Measurements from ENCODE around the gene TMEM272. TPM values are rescaled to one million over a fixed set of nuclear protein-coding genes. Genes with fewer than 3 reads are reported as not detected.

TMEM272 gene
- total and polyA plus RNA-seq, 8 donors = 0.13 to 0.42 (median 0.25) TPM; not detected in 1

- H3K27me3 ChIP-seq = peaks cover 0 to 5% of the 10 kb centered on the region in 2 donors
- H3K4me3 ChIP-seq = no peak overlapping the region
- no peak for DNase-seq
- no peak for TF ChIP-seq CTCF (IDR thresholded peaks at IDR 0.05)
- H3K27ac ChIP-seq = no peak overlapping the region
- intact Hi-C loops (cut with DNase I) = no loop called here
- H3K9me3 ChIP-seq = no peaks in the 10 kb centered on the region
- H3K4me1 ChIP-seq = peaks cover 0 to 12% of the 10 kb centered on the region in 2 donors
- no peaks in the 10 kb centered on the region for H3K36me3 ChIP-seq
- no peak for ATAC-seq
Measured at GRCh38 chr13:51845574-51846318, 769 bp upstream of the TMEM272 start.

DNA sequence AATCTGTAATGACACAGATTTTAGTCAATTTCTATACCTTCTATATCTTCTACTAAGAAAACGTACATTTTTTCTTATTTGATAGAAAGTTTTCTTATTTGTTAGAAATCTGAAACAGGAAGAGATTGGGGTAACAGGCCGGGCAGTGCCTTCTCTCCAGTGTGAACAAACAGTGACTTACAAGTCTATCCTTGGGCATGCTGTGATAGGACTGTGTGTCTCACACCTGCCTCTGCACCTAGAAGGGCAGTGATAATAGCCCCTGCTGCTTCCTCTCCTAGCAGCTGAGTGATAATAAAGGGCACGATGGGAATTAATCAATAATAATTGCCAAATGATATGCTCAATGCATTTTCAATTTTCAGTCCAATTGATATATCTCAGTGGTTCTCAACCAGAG, 1.4 kb downstream of the TMEM272 start:
- H3K27ac ChIP-seq = no peak overlapping the region
- H3K36me3 ChIP-seq = no peaks in the 10 kb centered on the region
- intact Hi-C loops (cut with DNase I) = no loop called here
- H3K27me3 ChIP-seq = peaks cover 0 to 5% of the 10 kb centered on the region in 2 donors
- H3K4me1 ChIP-seq = peaks cover 0 to 12% of the 10 kb centered on the region in 2 donors
- H3K9me3 ChIP-seq = no peaks in the 10 kb centered on the region
- H3K4me3 ChIP-seq = no peak overlapping the region
- no peak for TF ChIP-seq CTCF (IDR thresholded peaks at IDR 0.05)
- DNase-seq = no peak
- no peak for ATAC-seq

DNA sequence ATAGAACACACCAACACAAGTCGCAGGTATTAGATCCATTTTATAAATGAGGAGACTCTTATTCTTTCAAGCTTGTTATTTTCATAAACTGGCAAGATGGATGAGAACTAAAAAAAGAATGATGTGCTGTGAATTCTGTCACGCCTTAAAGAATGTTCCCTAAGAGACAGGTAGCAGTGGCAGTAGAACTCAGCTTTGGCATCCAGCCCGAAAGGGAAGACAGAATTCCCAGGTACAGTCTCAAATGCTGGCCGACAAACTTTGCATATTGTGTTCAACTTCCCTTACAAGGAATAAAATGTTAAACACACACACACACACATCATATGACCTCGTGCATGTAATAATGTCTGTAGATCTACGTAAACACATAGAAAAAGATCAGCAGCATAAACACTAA, 3.2 kb downstream of the TMEM272 start:
- Histone ChIP-seq H3K9me3 (no peaks in the 10 kb centered on the region), H3K27ac (no peak overlapping the region), H3K36me3 (no peaks in the 10 kb centered on the region), H3K27me3 (peaks cover 0 to 5% of the 10 kb centered on the region in 2 donors), H3K4me1 (peaks cover 0 to 17% of the 10 kb centered on the region in 2 donors), H3K4me3 (no peak overlapping the region)
- ATAC-seq (no peak), DNase-seq (no peak)
- no peak for TF ChIP-seq CTCF (IDR thresholded peaks at IDR 0.05)
- intact Hi-C loops (cut with DNase I) = no loop called here

DNA sequence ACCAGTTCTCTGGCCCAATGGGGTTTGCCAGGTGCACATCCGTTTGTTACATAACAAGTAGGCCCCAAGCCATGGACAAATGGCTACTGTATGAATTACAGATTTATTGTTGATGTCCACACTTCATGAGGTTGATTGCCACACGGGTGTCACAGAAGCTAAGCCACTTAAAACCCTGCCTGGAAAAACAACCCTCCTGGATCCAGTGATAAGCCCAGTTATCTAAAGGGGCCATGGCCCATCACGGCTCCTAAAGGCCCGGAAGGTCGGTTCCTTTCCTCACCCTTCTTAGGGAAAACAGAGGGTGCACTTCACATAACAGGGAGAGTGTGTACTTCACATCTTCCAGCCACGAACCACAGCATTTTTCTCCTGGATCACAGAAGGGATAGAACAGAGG, 4.1 kb downstream of the TMEM272 start:
- DNase-seq = no peak
- intact Hi-C loops (cut with DNase I) = no loop called here
- ATAC-seq = no peak

More for the DNA sequence above, 4.1 kb downstream of the TMEM272 start:
- H3K4me1 ChIP-seq = peaks cover 0 to 18% of the 10 kb centered on the region in 2 donors
- H3K27ac ChIP-seq = no peak overlapping the region
- no peak for TF ChIP-seq CTCF (IDR thresholded peaks at IDR 0.05)
- H3K4me3 ChIP-seq = no peak overlapping the region
- H3K36me3 ChIP-seq = no peaks in the 10 kb centered on the region
- H3K9me3 ChIP-seq = no peaks in the 10 kb centered on the region
- H3K27me3 ChIP-seq = peaks cover 0 to 5% of the 10 kb centered on the region in 2 donors

Data from left lung (tissue), 10 donors.